ENCODE data around the gene PSENEN. TPM values are rescaled to one million over a fixed set of nuclear protein-coding genes. Genes with fewer than 3 reads are reported as not detected.

Gene PSENEN
- total and polyA plus RNA-seq, 9 of the 15 experiments (the other 6 are each of a cell fraction or from before 2014, with no cell fraction given) = 34.5 to 299 (median 61.1) TPM

GRCh38 chr19:35702223-35703012, 43.0 kb upstream of the PSENEN start (continued):
- no peak for TF ChIP-seq NFE2L1 (tag; IDR thresholded peaks at IDR 0.05; ENCODE audit: borderline replicate concordance, low read depth)
- TF ChIP-seq GTF2F1 (IDR thresholded peaks at IDR 0.05; ENCODE audit: low read depth, low read length) = no peak
- peak; percentile 99 for TF ChIP-seq NFYB (IDR thresholded peaks at IDR 0.05; ENCODE audit: extremely low read depth, insufficient read length)
- no peak for TF ChIP-seq ZNF324 (CRISPR knock-in tag; IDR thresholded peaks at IDR 0.05)
- no peak for TF ChIP-seq CHD4 (IDR thresholded peaks at IDR 0.05; ENCODE audit: insufficient read depth, insufficient replicate concordance, low read depth, low read length, poor library complexity, severe bottlenecking)
- peak; percentile 54; the same call in 1 of the 2 replicates for TF ChIP-seq RFX1 (IDR thresholded peaks at IDR 0.05)
- TF ChIP-seq HNRNPLL (IDR thresholded peaks at IDR 0.05; ENCODE audit: low read depth, low read length, poor library complexity, severe bottlenecking) = peak; percentile 54
- TF ChIP-seq STAT5A (IDR thresholded peaks at IDR 0.05; ENCODE audit: borderline replicate concordance, low read length) = no peak
- TF ChIP-seq NEUROD1 (IDR thresholded peaks at IDR 0.05; ENCODE audit: borderline replicate concordance, low read depth, low read length, partially characterized antibody) = peak; percentile 99
- TF ChIP-seq ILF3 (IDR thresholded peaks at IDR 0.05; ENCODE audit: borderline replicate concordance) = no peak
- no peak for TF ChIP-seq ERF (CRISPR knock-in tag; IDR thresholded peaks at IDR 0.05)
- TF ChIP-seq FOXP1 (CRISPR knock-in tag; IDR thresholded peaks at IDR 0.05) = no peak
- no peak for TF ChIP-seq ZNF124 (CRISPR knock-in tag; IDR thresholded peaks at IDR 0.05)
- no peak for TF ChIP-seq CBX1 (IDR thresholded peaks at IDR 0.05; ENCODE audit: low read depth)
- TF ChIP-seq, protein P1, sequence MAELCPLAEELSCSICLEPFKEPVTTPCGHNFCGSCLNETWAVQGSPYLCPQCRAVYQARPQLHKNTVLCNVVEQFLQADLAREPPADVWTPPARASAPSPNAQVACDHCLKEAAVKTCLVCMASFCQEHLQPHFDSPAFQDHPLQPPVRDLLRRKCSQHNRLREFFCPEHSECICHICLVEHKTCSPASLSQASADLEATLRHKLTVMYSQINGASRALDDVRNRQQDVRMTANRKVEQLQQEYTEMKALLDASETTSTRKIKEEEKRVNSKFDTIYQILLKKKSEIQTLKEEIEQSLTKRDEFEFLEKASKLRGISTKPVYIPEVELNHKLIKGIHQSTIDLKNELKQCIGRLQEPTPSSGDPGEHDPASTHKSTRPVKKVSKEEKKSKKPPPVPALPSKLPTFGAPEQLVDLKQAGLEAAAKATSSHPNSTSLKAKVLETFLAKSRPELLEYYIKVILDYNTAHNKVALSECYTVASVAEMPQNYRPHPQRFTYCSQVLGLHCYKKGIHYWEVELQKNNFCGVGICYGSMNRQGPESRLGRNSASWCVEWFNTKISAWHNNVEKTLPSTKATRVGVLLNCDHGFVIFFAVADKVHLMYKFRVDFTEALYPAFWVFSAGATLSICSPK (IDR thresholded peaks at IDR 0.05; ENCODE audit: borderline replicate concordance) = no peak
- no peak for TF ChIP-seq ZNF407 (IDR thresholded peaks at IDR 0.05; ENCODE audit: low read depth)
- TF ChIP-seq ZKSCAN3 (CRISPR knock-in tag; IDR thresholded peaks at IDR 0.05) = no peak
- no peak for TF ChIP-seq GATAD2B (IDR thresholded peaks at IDR 0.05; ENCODE audit: borderline replicate concordance)
- no peak for TF ChIP-seq ZNF76 (CRISPR knock-in tag; IDR thresholded peaks at IDR 0.05; ENCODE audit: borderline replicate concordance)
